CD4-positive, CD25-positive, alpha-beta regulatory T cell (primary cell): ENCODE data around the gene NR3C1. TPM values are rescaled to one million over a fixed set of nuclear protein-coding genes. Genes with fewer than 3 reads are reported as not detected.

Source experiments
- ATAC-seq, 2 donors: fragments of 150-1000 bp; cut with Tn5 transposase; one replicate each; pipeline ENCODE4 v1.10.0; 2021; ENCODE audit warnings: low read depth in 2 of 2, moderate number of reproducible peaks in 2 of 2, moderate library complexity in 1 of 2
- DNase-seq, 3 donors: peaks; one replicate each; pipeline versions ENCODE4 v3.0.0 to v3.0.0-alpha.2; 2012 to 2022; ENCODE audit warnings: mixed read lengths in 1 of 3
- H3K27ac ChIP-seq: one replicate; pipeline ENCODE4 v1.7.0; 2013; ENCODE audit warnings: mild to moderate bottlenecking, low read length; ENCODE audit not compliant: insufficient read depth, poor library complexity, severe bottlenecking
- H3K27me3 ChIP-seq: one replicate; pipeline ENCODE4 v1.7.0; 2013; ENCODE audit warnings: low read length; ENCODE audit not compliant: control insufficient read depth, insufficient read depth
- H3K36me3 ChIP-seq: one replicate; pipeline ENCODE4 v1.7.0; 2013; ENCODE audit warnings: mild to moderate bottlenecking, low read length, moderate library complexity; ENCODE audit not compliant: control insufficient read depth, insufficient read depth
- H3K4me1 ChIP-seq: 2 replicates; pipeline ENCODE4 v1.7.0; 2013; ENCODE audit warnings: mild to moderate bottlenecking, low read length; ENCODE audit not compliant: insufficient read depth, control insufficient read depth, poor library complexity, severe bottlenecking
- H3K4me3 ChIP-seq: one replicate; pipeline ENCODE4 v1.7.0; 2013; ENCODE audit warnings: low read depth, mild to moderate bottlenecking, low read length, moderate library complexity
- H3K9me3 ChIP-seq, 2 experiments: 1 replicate in 1 of 2; 2 replicates in 1 of 2; pipeline ENCODE4 v1.7.0; 2013; ENCODE audit warnings: low read length in 2 of 2, mild to moderate bottlenecking in 1 of 2, moderate library complexity in 1 of 2; ENCODE audit not compliant: control insufficient read depth in 2 of 2
- H3K27ac Mint-ChIP-seq, 3 donors: one replicate each; pipeline ENCODE4 v1.8.0; 2020 to 2022; ENCODE audit warnings: mild to moderate bottlenecking in 3 of 3, mixed read lengths in 3 of 3, moderate library complexity in 2 of 3
- H3K27me3 Mint-ChIP-seq: one replicate; pipeline ENCODE4 v1.8.0; 2022; ENCODE audit warnings: mild to moderate bottlenecking, mixed read lengths
- H3K36me3 Mint-ChIP-seq: one replicate; pipeline ENCODE4 v1.8.0; 2020; ENCODE audit warnings: mixed read lengths
- H3K4me1 Mint-ChIP-seq, 4 donors: one replicate each; pipeline ENCODE4 v1.8.0; 2020 to 2022; ENCODE audit warnings: mixed read lengths in 4 of 4, mild to moderate bottlenecking in 1 of 4
- H3K4me3 Mint-ChIP-seq, 4 donors: one replicate each; pipeline ENCODE4 v1.8.0; 2020 to 2022; ENCODE audit warnings: mild to moderate bottlenecking in 4 of 4, mixed read lengths in 4 of 4, moderate library complexity in 3 of 4
- H3K9me3 Mint-ChIP-seq, 7 donors: one replicate each; pipeline ENCODE4 v1.8.0; 2020 to 2022; ENCODE audit warnings: mixed read lengths in 7 of 7, mild to moderate bottlenecking in 3 of 7, moderate library complexity in 2 of 7
- polyA plus RNA-seq, 4 donors: library from polyadenylated mRNA; unstranded; fragments of 300-500 nt; fragmentation: Illumina TruSeq; gene quantifications; one replicate each; pipeline ENCODE4 v1.2.3, GENCODE V29; 2021
- total RNA-seq: library from RNA; stranded (reverse); gene quantifications from one replicate; pipeline ENCODE4 v1.2.3, GENCODE V29; 2022

NR3C1 gene
- total and polyA plus RNA-seq, 5 donors from 2014 or later: 62.5 to 154 (median 75.1) TPM

- no peaks in the 10 kb centered on the region for H3K27me3 ChIP-seq
- H3K27ac ChIP-seq: no peak overlapping the region
- peaks cover 49 to 67% (median 60%) of the 10 kb centered on the region in 4 donors for H3K4me1 Mint-ChIP-seq
- peak overlapping the region; percentile 89 to 98 (median 91) for H3K4me3 Mint-ChIP-seq
- H3K9me3 Mint-ChIP-seq: no peaks in the 10 kb centered on the region
- H3K4me3 ChIP-seq: peak overlapping the region; percentile 98
- peaks cover 72% of the 10 kb centered on the region for H3K4me1 ChIP-seq
- no peak for ATAC-seq
- H3K36me3 Mint-ChIP-seq: peaks cover 23% of the 10 kb centered on the region
- no peaks in the 10 kb centered on the region for H3K27me3 Mint-ChIP-seq
- H3K27ac Mint-ChIP-seq: peak overlapping the region; percentile 39 to 75 (median 57)
- H3K9me3 ChIP-seq: no peaks in the 10 kb centered on the region
- peaks cover 17% of the 10 kb centered on the region for H3K36me3 ChIP-seq
- DNase-seq: no peak
Observed at GRCh38 chr5:143400541-143401226, 2.8 kb downstream of the NR3C1 start.

- H3K27ac Mint-ChIP-seq: peak overlapping the region; percentile 39 to 75 (median 57)
- Histone ChIP-seq H3K27me3 (no peaks in the 10 kb centered on the region), H3K27ac (no peak overlapping the region), H3K9me3 (no peaks in the 10 kb centered on the region), H3K4me1 (peaks cover 77% of the 10 kb centered on the region), H3K4me3 (peak overlapping the region; percentile 98), H3K36me3 (peaks cover 17% of the 10 kb centered on the region)
- DNase-seq: no peak
- peaks cover 23% of the 10 kb centered on the region for H3K36me3 Mint-ChIP-seq
- ATAC-seq: no peak
- H3K4me1 Mint-ChIP-seq: peaks cover 55 to 68% (median 62%) of the 10 kb centered on the region in 4 donors
- no peaks in the 10 kb centered on the region for H3K27me3 Mint-ChIP-seq
- H3K4me3 Mint-ChIP-seq: peak overlapping the region; percentile 89 to 98 (median 91)
- no peaks in the 10 kb centered on the region for H3K9me3 Mint-ChIP-seq
Observed at GRCh38 chr5:143399616-143400540, 3.6 kb downstream of the NR3C1 start.

- Histone ChIP-seq H3K9me3 (no peaks in the 10 kb centered on the region), H3K27ac (no peak overlapping the region), H3K4me3 (peak overlapping the region; percentile 98), H3K36me3 (peaks cover 17% of the 10 kb centered on the region), H3K27me3 (no peaks in the 10 kb centered on the region), H3K4me1 (peaks cover 85% of the 10 kb centered on the region)
- H3K9me3 Mint-ChIP-seq: no peaks in the 10 kb centered on the region
- H3K4me3 Mint-ChIP-seq: peak overlapping the region; percentile 89 to 98 (median 91)
- peaks cover 23% of the 10 kb centered on the region for H3K36me3 Mint-ChIP-seq
- DNase-seq: no peak
- H3K4me1 Mint-ChIP-seq: peaks cover 65 to 80% (median 74%) of the 10 kb centered on the region in 4 donors
- peak overlapping the region in 2 of 3 donors; percentile 7 to 68 for H3K27ac Mint-ChIP-seq
- H3K27me3 Mint-ChIP-seq: no peaks in the 10 kb centered on the region
- no peak for ATAC-seq
Observed at GRCh38 chr5:143398451-143399237, 4.8 kb downstream of the NR3C1 start.

GRCh38 chr5:143398053-143398355 lies 5.5 kb downstream of the NR3C1 start:
- peaks cover 90% of the 10 kb centered on the region for H3K4me1 ChIP-seq

GRCh38 chr5:143397302-143398052 lies 6.0 kb downstream of the NR3C1 start:
- H3K36me3 ChIP-seq: peaks cover 17% of the 10 kb centered on the region
- H3K27me3 ChIP-seq: no peaks in the 10 kb centered on the region
- peaks cover 23% of the 10 kb centered on the region for H3K36me3 Mint-ChIP-seq
- no peaks in the 10 kb centered on the region for H3K27me3 Mint-ChIP-seq
- ATAC-seq: no peak
- H3K9me3 Mint-ChIP-seq: no peaks in the 10 kb centered on the region
- no peaks in the 10 kb centered on the region for H3K9me3 ChIP-seq
- peak overlapping the region; percentile 98 for H3K4me3 ChIP-seq
- H3K4me1 ChIP-seq: peaks cover 90% of the 10 kb centered on the region
- H3K4me3 Mint-ChIP-seq: peak overlapping the region; percentile 89 to 98 (median 91)
- no peak overlapping the region for H3K27ac Mint-ChIP-seq
- no peak for DNase-seq
- H3K27ac ChIP-seq: no peak overlapping the region
- H3K4me1 Mint-ChIP-seq: peaks cover 73 to 91% (median 82%) of the 10 kb centered on the region in 4 donors

More at GRCh38 chr5:143398053-143398355, 5.5 kb downstream of the NR3C1 start:
- H3K4me3 Mint-ChIP-seq: peak overlapping the region; percentile 89 to 98 (median 91)
- H3K36me3 Mint-ChIP-seq: peaks cover 23% of the 10 kb centered on the region
- ATAC-seq: no peak
- DNase-seq: no peak
- H3K9me3 ChIP-seq: no peaks in the 10 kb centered on the region
- peaks cover 17% of the 10 kb centered on the region for H3K36me3 ChIP-seq
- no peak overlapping the region for H3K27ac Mint-ChIP-seq
- H3K4me1 Mint-ChIP-seq: peaks cover 69 to 86% (median 78%) of the 10 kb centered on the region in 4 donors
- no peaks in the 10 kb centered on the region for H3K9me3 Mint-ChIP-seq
- no peak overlapping the region for H3K27ac ChIP-seq
- H3K4me3 ChIP-seq: peak overlapping the region; percentile 98
- H3K27me3 ChIP-seq: no peaks in the 10 kb centered on the region
- no peaks in the 10 kb centered on the region for H3K27me3 Mint-ChIP-seq

- Histone ChIP-seq H3K36me3 (peaks cover 17% of the 10 kb centered on the region), H3K9me3 (no peaks in the 10 kb centered on the region), H3K4me1 (peaks cover 90% of the 10 kb centered on the region), H3K27ac (no peak overlapping the region), H3K27me3 (no peaks in the 10 kb centered on the region), H3K4me3 (peak overlapping the region; percentile 98)
- Mint-ChIP-seq H3K27me3 (no peaks in the 10 kb centered on the region), H3K27ac (no peak overlapping the region), H3K36me3 (peaks cover 23% of the 10 kb centered on the region), H3K9me3 (no peaks in the 10 kb centered on the region), H3K4me1 (peaks cover 71 to 91% (median 81%) of the 10 kb centered on the region in 4 donors), H3K4me3 (peak overlapping the region; percentile 75 to 91 (median 90))
- ATAC-seq (no peak), DNase-seq (no peak)
Observed at GRCh38 chr5:143396353-143396940, 7.0 kb downstream of the NR3C1 start.
